Activated CD8-positive, alpha-beta T cell treated with anti-CD3 and anti-CD28 coated beads for 36 hours (primary cell): ENCODE results near the gene SLC25A44. TPM values are rescaled to one million over a fixed set of nuclear protein-coding genes. Genes with fewer than 3 reads are reported as not detected.
A peak's percentile ranks its signal among the peaks of the same experiment; 100 is the strongest.

Experiments used
- ATAC-seq: fragments of 200-7000 bp; cut with Tn5 transposase; one replicate; pipeline ENCODE4 v1.10.0; 2021; ENCODE audit warnings: mild to moderate bottlenecking, moderate library complexity
- CTCF ChIA-PET: fragments of 350-600 bp; sonication (Branson Sonifier 250); formaldehyde crosslinking; loops from one replicate; lab custom pipeline; 2021; ENCODE audit warnings: antibody characterized with exemption; lab: Charles Lee
- POLR2A ChIA-PET: fragments of 350-600 bp; sonication (Branson Sonifier 250); formaldehyde crosslinking; loops from one replicate; lab custom pipeline; 2021; ENCODE audit warnings: antibody characterized with exemption; lab: Charles Lee
- DNase-seq: peaks from one replicate; pipeline ENCODE4 v3.0.0-alpha.2; 2020
- H3K27ac Mint-ChIP-seq: one replicate; pipeline ENCODE4 v1.8.0; 2021; ENCODE audit warnings: mild to moderate bottlenecking, mixed read lengths
- H3K27me3 Mint-ChIP-seq: one replicate; pipeline ENCODE4 v1.8.0; 2021; ENCODE audit warnings: mixed read lengths
- H3K36me3 Mint-ChIP-seq: one replicate; pipeline ENCODE4 v1.8.0; 2021; ENCODE audit warnings: low read depth, mixed read lengths
- H3K4me1 Mint-ChIP-seq: one replicate; pipeline ENCODE4 v1.8.0; 2021; ENCODE audit warnings: low read depth, mixed read lengths
- H3K4me3 Mint-ChIP-seq: one replicate; pipeline ENCODE4 v1.8.0; 2021; ENCODE audit warnings: mild to moderate bottlenecking, moderate library complexity, mixed read lengths
- H3K9me3 Mint-ChIP-seq: one replicate; pipeline ENCODE4 v1.8.0; 2021; ENCODE audit warnings: mixed read lengths
- CTCF ChIP-seq: fragments of 200-600 bp; IDR thresholded peaks from one replicate; pipeline ENCODE4 v1.8.0; 2022; ENCODE audit warnings: antibody characterized with exemption, mild to moderate bottlenecking
- intact Hi-C: fragments of 100-400 bp; cut with micrococcal nuclease; formaldehyde crosslinking; loops from one replicate; pipeline ENCODE4 v1.10.0; 2022
- total RNA-seq, 2 experiments: library from RNA; stranded (reverse); gene quantifications; one replicate each; pipeline ENCODE4 v1.2.3, GENCODE V29; 2021

The SLC25A44 gene
- total RNA-seq, 2 experiments from 2014 or later = 41.9 to 43.0 TPM

DNA sequence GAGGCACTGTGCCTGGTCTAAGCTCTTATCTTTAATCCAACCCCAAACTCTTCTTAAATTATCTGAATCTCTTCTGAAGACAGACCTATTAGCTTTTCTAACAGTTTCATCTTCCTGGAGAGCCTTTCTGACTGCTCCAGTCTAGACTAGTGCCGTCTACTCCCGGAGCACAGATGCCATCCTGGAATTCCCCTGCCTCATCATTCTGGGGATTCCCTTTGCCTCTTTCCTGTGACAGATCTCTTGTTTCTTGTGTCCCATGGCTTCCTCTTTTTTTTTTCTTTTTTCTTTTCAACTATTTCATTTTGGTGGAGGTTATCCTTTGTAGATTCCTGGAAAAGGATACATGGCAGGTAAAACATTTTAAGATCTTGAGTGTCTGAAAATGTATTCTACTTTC lies 28.8 kb upstream of the SLC25A44 start:
- H3K9me3 Mint-ChIP-seq = peaks cover 4% of the 10 kb centered on the region
- intact Hi-C loops = no loop called here
- no peak for TF ChIP-seq CTCF
- H3K4me1 Mint-ChIP-seq = peaks cover 23% of the 10 kb centered on the region
- ChIA-PET CTCF (interaction anchor here (0.9 to 1.8 kb wide), 9 partner anchors 8 to 221 kb away, joined by 3 to 11 read pairs (median 3); partner anchors contain the start of gene SEMA4A), POLR2A (interaction anchor here (1.2 to 1.9 kb wide), 5 partner anchors 9 to 48 kb away, joined by 3 to 10 read pairs (median 6); partner anchors contain the start of genes PMF1 and SEMA4A)
- no peak for ATAC-seq
- DNase-seq = no peak
- no peak overlapping the region for H3K4me3 Mint-ChIP-seq
- no peaks in the 10 kb centered on the region for H3K27me3 Mint-ChIP-seq
- no peak overlapping the region for H3K27ac Mint-ChIP-seq
- H3K36me3 Mint-ChIP-seq = peaks cover 28% of the 10 kb centered on the region

- POLR2A ChIA-PET = no interaction called here
- intact Hi-C loops = no loop called here
These were observed 26.4 kb upstream of the SLC25A44 start for GRCh38 chr1:156167536-156167935.

DNA sequence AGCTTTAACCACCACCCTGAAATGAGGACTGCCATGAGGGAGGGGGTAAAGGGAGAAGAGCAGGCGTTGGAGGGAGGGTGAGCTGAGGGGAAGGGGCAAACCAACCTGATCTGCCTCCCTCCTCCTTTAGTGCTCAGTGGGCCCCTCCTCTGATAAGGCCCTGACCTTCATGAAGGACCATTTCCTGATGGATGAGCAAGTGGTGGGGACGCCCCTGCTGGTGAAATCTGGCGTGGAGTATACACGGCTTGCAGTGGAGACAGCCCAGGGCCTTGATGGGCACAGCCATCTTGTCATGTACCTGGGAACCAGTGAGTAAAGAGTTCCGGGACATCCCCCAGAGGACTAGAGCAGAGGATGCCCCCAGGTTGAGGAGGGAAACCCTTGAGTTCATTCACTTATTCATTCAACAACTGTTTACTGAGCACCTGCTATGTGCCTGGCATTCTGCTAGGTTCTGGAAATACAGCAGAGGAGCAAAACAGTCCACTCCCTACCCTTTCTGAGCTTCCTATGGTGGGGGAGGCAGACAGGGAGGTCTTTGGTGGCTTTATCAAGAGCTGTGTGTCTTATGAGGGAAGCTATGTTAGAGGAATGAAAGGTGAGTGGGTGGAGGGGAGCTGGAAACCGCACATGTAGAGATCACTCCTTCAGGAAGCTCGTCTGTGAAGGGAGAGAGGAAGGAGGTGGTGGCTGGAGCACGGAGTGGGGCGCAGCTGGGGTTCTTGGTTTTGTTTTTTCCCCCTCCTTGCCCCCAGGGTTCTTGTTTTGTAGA lies 21.0 kb upstream of the SLC25A44 start:
- H3K4me1 Mint-ChIP-seq = peaks cover 21% of the 10 kb centered on the region
- peaks cover 5% of the 10 kb centered on the region for H3K36me3 Mint-ChIP-seq
- no peak overlapping the region for H3K27ac Mint-ChIP-seq
- ChIA-PET POLR2A (interaction anchor here (0.7 to 1.0 kb wide), 3 partner anchors 10 to 64 kb away, joined by 3 to 4 read pairs (median 3); no protein-coding TSS in a partner anchor), CTCF (interaction anchor here (0.9 to 2.5 kb wide), 8 partner anchors 8 to 82 kb away, joined by 3 to 11 read pairs (median 4); no protein-coding TSS in a partner anchor)
- no peaks in the 10 kb centered on the region for H3K27me3 Mint-ChIP-seq
- H3K9me3 Mint-ChIP-seq = no peaks in the 10 kb centered on the region
- intact Hi-C loops = no loop called here
- H3K4me3 Mint-ChIP-seq = no peak overlapping the region
- no peak for TF ChIP-seq CTCF
- ATAC-seq = peak; percentile 20
- DNase-seq = no peak

More at GRCh38 chr1:156167536-156167935, 26.4 kb upstream of the SLC25A44 start:
- CTCF ChIA-PET = interaction anchor here (1.4 kb wide), 1 partner anchor 102 kb away, joined by 3 read pairs; no protein-coding TSS in a partner anchor
- H3K27me3 Mint-ChIP-seq = no peaks in the 10 kb centered on the region
- H3K36me3 Mint-ChIP-seq = peaks cover 25% of the 10 kb centered on the region
- no peak overlapping the region for H3K4me3 Mint-ChIP-seq
- H3K27ac Mint-ChIP-seq = no peak overlapping the region
- no peak for DNase-seq
- H3K4me1 Mint-ChIP-seq = peaks cover 12% of the 10 kb centered on the region
- no peak for ATAC-seq
- no peak for TF ChIP-seq CTCF
- H3K9me3 Mint-ChIP-seq = peaks cover 4% of the 10 kb centered on the region

DNA sequence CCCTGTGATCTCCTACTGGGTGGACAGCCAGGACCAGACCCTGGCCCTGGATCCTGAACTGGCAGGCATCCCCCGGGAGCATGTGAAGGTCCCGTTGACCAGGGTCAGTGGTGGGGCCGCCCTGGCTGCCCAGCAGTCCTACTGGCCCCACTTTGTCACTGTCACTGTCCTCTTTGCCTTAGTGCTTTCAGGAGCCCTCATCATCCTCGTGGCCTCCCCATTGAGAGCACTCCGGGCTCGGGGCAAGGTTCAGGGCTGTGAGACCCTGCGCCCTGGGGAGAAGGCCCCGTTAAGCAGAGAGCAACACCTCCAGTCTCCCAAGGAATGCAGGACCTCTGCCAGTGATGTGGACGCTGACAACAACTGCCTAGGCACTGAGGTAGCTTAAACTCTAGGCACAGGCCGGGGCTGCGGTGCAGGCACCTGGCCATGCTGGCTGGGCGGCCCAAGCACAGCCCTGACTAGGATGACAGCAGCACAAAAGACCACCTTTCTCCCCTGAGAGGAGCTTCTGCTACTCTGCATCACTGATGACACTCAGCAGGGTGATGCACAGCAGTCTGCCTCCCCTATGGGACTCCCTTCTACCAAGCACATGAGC lies 17.2 kb upstream of the SLC25A44 start:
- peaks cover 28% of the 10 kb centered on the region for H3K4me1 Mint-ChIP-seq
- ATAC-seq (no peak), DNase-seq (no peak)
- CTCF ChIA-PET = interaction anchor here (1.3 kb wide), 1 partner anchor 24 kb away, joined by 3 read pairs; no protein-coding TSS in a partner anchor
- intact Hi-C loops = no loop called here
- H3K4me3 Mint-ChIP-seq = no peak overlapping the region
- H3K36me3 Mint-ChIP-seq = peaks cover 7% of the 10 kb centered on the region
- no peaks in the 10 kb centered on the region for H3K27me3 Mint-ChIP-seq
- no peaks in the 10 kb centered on the region for H3K9me3 Mint-ChIP-seq
- no peak overlapping the region for H3K27ac Mint-ChIP-seq
- POLR2A ChIA-PET = interaction anchor here (0.6 to 1.7 kb wide), 7 partner anchors 8 to 254 kb away, joined by 3 to 6 read pairs (median 3); partner anchors contain the start of gene PMF1
- no peak for TF ChIP-seq CTCF
